Upper lobe of right lung (tissue), 1 donor: ENCODE measurements around the gene CLCN5. TPM values are rescaled to one million over a fixed set of nuclear protein-coding genes. Genes with fewer than 3 reads are reported as not detected.

Experiments
- ATAC-seq: fragments of 200-7000 bp; cut with Tn5 transposase; one replicate; pipeline ENCODE4 v1.9.1; 2020; ENCODE audit warnings: mild to moderate bottlenecking, moderate library complexity
- DNase-seq: peaks from one replicate; pipeline ENCODE4 v3.0.0-alpha.2; 2020
- H3K27ac ChIP-seq: fragments of 200-600 bp; one replicate; pipeline ENCODE4 v1.8.0; 2022
- H3K27me3 ChIP-seq: fragments of 200-600 bp; one replicate; pipeline ENCODE4 v1.8.0; 2022; ENCODE audit warnings: mild to moderate bottlenecking
- H3K36me3 ChIP-seq: fragments of 200-600 bp; one replicate; pipeline ENCODE4 v1.8.0; 2022
- H3K4me1 ChIP-seq: fragments of 200-600 bp; one replicate; pipeline ENCODE4 v1.8.0; 2022
- H3K4me3 ChIP-seq: fragments of 200-600 bp; one replicate; pipeline ENCODE4 v1.8.0; 2022; ENCODE audit warnings: mild to moderate bottlenecking
- H3K9me3 ChIP-seq: fragments of 200-600 bp; one replicate; pipeline ENCODE4 v1.8.0; 2022
- intact Hi-C: fragments of 100-400 bp; cut with DNase I; formaldehyde crosslinking; loops from one replicate; pipeline ENCODE4 v1.11.0; 2022
- long read RNA-seq: library from polyadenylated mRNA; unstranded; transcript quantifications from one replicate; pipeline ENCODE4 v2.0.0, GENCODE V29; 2021
- total RNA-seq: library from RNA; stranded (reverse); fragmentation: NEBNext Ultra II Directional; extraction: Animal tissue kit (Norgen Biotek cat#: 25700); gene quantifications from one replicate; pipeline ENCODE4 v1.2.1, GENCODE V29; 2021
- TF ChIP-seq, protein P1 (sequence below): fragments of 200-600 bp; IDR thresholded peaks from one replicate; pipeline ENCODE4 v1.8.0; 2022; ENCODE audit warnings: antibody characterized with exemption
- donor health status: DM: no; HTN: yes; CAD: no; lungs with severe emphysema.

CLCN5 gene
- 12.2 TPM for total RNA-seq
- long read RNA-seq, partial matches to known transcripts = 0 of 8 reads
- long read RNA-seq, other reads (novel, unspliced or antisense) = 4 of 8 reads

DNA sequence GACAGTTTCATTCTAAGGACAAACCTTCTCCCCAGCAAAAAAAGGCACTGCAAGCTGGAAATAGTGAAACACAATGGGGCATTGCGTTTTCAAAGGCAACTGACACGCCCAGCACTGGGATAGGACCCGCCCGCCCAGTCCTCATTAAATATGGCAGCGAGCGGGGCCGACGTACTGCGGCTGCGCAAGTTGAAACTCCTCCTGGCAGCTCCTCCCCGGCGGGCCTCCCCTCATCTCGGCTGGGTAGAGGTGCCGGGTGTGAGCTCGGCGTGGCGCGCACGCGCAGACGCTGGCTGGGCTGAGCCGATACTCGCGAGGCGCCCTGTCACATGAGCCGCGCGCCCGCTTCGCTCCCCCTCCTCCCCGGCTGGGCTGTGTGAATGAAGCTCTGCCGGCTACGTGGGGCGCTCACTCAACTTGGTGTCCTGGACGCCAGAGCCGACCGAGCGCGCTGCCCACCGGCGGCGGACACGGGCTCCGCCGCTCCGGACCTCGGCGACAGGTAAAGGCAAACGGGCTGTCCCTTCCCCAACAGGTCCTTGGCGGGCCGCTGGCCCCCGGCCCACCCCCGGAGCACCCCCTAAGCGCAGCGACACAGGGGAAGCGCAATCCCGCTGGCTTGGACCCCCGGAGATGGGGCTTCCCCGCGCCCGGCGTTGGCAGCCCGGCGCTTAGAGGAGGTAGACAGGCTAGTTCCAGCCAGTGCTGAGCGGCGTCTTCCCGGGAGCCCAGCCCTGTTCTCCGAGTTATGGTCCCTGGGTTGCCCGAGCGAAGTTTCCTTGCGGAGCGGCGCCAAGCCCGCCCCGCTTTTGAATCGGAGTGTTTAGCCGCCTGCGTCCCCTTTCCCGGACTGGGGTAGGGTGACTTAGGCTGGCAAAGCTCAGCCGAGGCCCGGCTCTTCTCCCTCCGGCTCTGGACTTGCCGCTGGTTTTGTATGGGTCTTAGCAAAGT, at the start of gene CLCN5:
CLCN5 (plus strand) TSS at position 306 of the 951 bp plus-strand sequence. CDS start 2,703 bp downstream, outside the sequence.
- peak; percentile 98 for DNase-seq
- Histone ChIP-seq H3K27me3 (no peaks in the 10 kb centered on the region), H3K4me3 (peak within 1 kb of the TSS; percentile 69), H3K9me3 (no peaks in the 10 kb centered on the region), H3K4me1 (no peaks in the 10 kb centered on the region), H3K36me3 (no peaks in the 10 kb centered on the region), H3K27ac (peak within 1 kb of the TSS; percentile 76)
- ATAC-seq = peak; percentile 99
- TF ChIP-seq, protein P1, sequence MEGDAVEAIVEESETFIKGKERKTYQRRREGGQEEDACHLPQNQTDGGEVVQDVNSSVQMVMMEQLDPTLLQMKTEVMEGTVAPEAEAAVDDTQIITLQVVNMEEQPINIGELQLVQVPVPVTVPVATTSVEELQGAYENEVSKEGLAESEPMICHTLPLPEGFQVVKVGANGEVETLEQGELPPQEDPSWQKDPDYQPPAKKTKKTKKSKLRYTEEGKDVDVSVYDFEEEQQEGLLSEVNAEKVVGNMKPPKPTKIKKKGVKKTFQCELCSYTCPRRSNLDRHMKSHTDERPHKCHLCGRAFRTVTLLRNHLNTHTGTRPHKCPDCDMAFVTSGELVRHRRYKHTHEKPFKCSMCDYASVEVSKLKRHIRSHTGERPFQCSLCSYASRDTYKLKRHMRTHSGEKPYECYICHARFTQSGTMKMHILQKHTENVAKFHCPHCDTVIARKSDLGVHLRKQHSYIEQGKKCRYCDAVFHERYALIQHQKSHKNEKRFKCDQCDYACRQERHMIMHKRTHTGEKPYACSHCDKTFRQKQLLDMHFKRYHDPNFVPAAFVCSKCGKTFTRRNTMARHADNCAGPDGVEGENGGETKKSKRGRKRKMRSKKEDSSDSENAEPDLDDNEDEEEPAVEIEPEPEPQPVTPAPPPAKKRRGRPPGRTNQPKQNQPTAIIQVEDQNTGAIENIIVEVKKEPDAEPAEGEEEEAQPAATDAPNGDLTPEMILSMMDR = no peak
- intact Hi-C loops = no loop called here

DNA sequence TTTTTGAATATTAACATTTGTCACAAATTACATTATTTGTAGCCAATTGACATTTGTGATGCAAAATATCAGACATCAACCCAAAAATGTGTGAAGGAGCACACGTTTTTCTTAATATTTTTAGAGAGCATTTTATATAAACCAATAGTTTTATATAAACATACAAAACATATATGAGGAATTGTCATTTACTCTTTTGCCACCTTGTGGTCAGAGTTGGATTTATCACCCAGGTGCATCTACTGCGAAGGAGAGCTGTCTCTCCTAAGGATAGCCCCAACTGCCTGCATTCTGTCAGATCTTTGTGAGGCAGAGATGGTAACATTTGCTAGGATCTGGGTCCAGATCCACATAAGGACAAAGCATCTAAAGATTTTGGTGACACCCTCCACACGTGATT, 45.6 kb upstream of the CLCN5 start:
- Histone ChIP-seq H3K4me3 (no peak overlapping the region), H3K27ac (no peak overlapping the region), H3K36me3 (no peaks in the 10 kb centered on the region), H3K4me1 (peaks cover 3% of the 10 kb centered on the region), H3K27me3 (no peaks in the 10 kb centered on the region), H3K9me3 (no peaks in the 10 kb centered on the region)
- no peak for ATAC-seq
- intact Hi-C loops = no loop called here
- DNase-seq = no peak
- TF ChIP-seq, protein P1 = peak; percentile 53

DNA sequence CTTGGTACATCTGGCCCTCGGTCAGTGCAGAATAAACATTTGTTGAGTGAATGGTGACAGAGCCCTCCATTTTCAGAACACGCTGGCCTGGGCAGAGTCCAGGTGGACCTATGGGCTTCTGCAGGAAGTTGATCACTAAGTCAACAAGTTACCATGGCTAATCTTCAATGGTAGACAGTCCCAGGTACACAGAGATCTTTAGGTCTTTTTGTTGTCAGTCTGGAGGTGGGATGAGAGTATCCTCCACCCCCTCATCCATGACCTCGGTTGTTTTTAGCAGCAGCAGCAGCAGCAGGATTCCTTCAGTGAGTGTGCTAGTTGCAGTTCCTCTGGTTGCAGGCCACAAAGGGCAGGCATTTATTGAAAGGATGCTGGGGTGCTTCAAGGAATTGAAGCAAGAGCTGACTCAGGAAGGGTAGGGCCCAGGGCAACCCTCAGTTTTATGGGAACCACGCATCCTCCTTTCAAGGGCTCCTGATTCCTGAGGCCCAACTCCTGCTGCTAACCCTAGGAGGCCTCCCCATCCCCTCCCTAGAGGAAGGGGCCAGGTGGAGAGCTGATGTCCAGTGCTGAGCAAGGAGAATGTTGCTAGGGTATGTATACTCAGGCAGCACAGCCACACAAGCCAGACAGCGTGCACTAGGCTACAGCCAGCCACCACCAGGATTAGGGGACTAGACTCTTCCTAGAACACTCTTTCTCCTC, 44.8 kb upstream of the CLCN5 start:
- Histone ChIP-seq H3K27me3 (no peaks in the 10 kb centered on the region), H3K36me3 (no peaks in the 10 kb centered on the region), H3K4me1 (peaks cover 3% of the 10 kb centered on the region), H3K9me3 (no peaks in the 10 kb centered on the region), H3K4me3 (no peak overlapping the region), H3K27ac (no peak overlapping the region)
- ATAC-seq = no peak
- no peak for DNase-seq
- intact Hi-C loops = no loop called here
- TF ChIP-seq, protein P1 = no peak

DNA sequence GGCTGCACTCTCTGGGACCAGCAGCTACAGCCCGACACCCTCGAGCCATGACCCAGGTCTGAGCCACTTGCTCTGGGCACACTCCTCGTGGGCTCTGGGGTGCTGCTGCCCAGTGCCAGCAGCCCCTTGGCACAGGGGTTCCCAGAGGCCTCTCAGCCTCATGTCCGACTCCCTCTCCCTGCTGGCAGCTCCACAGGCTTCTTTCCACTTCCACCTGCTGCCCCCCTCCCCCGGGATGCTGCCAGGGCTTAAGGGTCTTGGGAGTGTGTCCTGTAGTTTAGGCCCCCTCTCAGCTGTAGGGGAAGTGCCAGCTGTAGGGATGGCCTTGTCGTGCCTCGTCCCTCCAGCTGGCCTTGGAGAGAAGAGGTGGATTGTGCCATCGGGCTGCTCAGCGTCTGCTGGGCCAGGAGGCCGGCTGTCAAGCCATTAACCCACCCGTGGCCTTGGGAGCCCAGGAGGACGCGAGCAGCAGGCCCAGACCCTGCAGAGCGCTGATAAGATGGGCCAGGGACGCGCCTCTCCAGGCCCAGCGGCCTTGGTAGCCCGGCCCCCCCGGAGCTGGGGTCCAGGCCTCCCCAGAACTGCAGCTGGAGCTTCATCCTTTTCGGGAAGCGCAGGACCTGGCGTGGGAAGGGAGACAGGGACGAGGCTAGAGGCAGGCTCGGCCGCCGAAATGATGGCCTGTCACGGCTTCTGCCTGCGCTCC, 44.1 kb upstream of the CLCN5 start:
- Histone ChIP-seq H3K4me3 (peak overlapping the region; percentile 58), H3K9me3 (no peaks in the 10 kb centered on the region), H3K27ac (peak overlapping the region; percentile 69), H3K4me1 (peaks cover 3% of the 10 kb centered on the region), H3K27me3 (no peaks in the 10 kb centered on the region), H3K36me3 (no peaks in the 10 kb centered on the region)
- ATAC-seq (no peak), DNase-seq (no peak)
- intact Hi-C loops = no loop called here
- TF ChIP-seq, protein P1 = no peak
